H1 (cell line): Measurements from ENCODE around the gene SERPINB11. TPM values are rescaled to one million over a fixed set of nuclear protein-coding genes. Genes with fewer than 3 reads are reported as not detected.

Experiments used
- CTCF ChIA-PET: fragments of 300-600 bp; sonication (Branson Sonifier 250); formaldehyde crosslinking; loops from one replicate; lab custom pipeline; 2021; ENCODE audit not compliant: partially characterized antibody; lab: Charles Lee
- POLR2A ChIA-PET: fragments of 300-600 bp; sonication (Branson Sonifier 250); formaldehyde crosslinking; loops from one replicate; lab custom pipeline; 2021; ENCODE audit warnings: inconsistent platforms; ENCODE audit not compliant: partially characterized antibody; lab: Charles Lee
- DNase-seq, 2 experiments: peaks; one replicate each; pipeline versions ENCODE4 v3.0.0 to v3.0.0-alpha.2; 2010 to 2022; ENCODE audit warnings: low spot score in 2 of 2, low read depth in 1 of 2, mixed read lengths in 1 of 2
- FAIRE-seq: peaks from 2 replicates; lab custom pipeline; 2011; peaks lifted over from hg19 to GRCh38; lab: Jason Lieb, UNC
- H2AFZ ChIP-seq: 2 replicates; pipeline ENCODE4 v1.8.1; 2012; ENCODE audit warnings: low read length, inconsistent platforms
- H2AK5ac ChIP-seq: 2 replicates; pipeline ENCODE4 v1.6.1; 2013; ENCODE audit warnings: low read depth, low read length
- H2BK120ac ChIP-seq: replicated peaks from 2 replicates; pipeline ENCODE3; 2013; ENCODE audit warnings: low read depth, low read length, inconsistent platforms
- H2BK12ac ChIP-seq: 2 replicates; pipeline ENCODE4 v1.6.1; 2013; ENCODE audit warnings: low read depth, low read length
- H2BK15ac ChIP-seq: 2 replicates; pipeline ENCODE4 v1.6.1; 2013; ENCODE audit warnings: low read length
- H2BK20ac ChIP-seq: 2 replicates; pipeline ENCODE4 v1.6.1; 2013; ENCODE audit warnings: low read length
- H2BK5ac ChIP-seq: 2 replicates; pipeline ENCODE4 v1.6.1; 2013; ENCODE audit warnings: low read depth, low read length
- H3K14ac ChIP-seq: 2 replicates; pipeline ENCODE4 v1.6.1; 2013; ENCODE audit warnings: inconsistent platforms; ENCODE audit not compliant: insufficient read length
- H3K18ac ChIP-seq: 2 replicates; pipeline ENCODE4 v1.6.1; 2013; ENCODE audit warnings: low read length; ENCODE audit errors: extremely low read depth
- H3K23ac ChIP-seq: 2 replicates; pipeline ENCODE4 v1.6.1; 2013; ENCODE audit warnings: inconsistent platforms; ENCODE audit not compliant: insufficient read length
- H3K23me2 ChIP-seq: 2 replicates; pipeline ENCODE4 v1.6.1; 2013; ENCODE audit warnings: low read depth, low read length
- H3K27ac ChIP-seq: 2 replicates; pipeline ENCODE4 v1.6.1; 2011; ENCODE audit warnings: low read depth, low read length, inconsistent platforms
- H3K27me3 ChIP-seq, 4 experiments: replicated peaks in 1 of 4; 1 replicate in 1 of 4; 2 replicates in 3 of 4; pipeline versions ENCODE4 v1.6.1 to v1.8.1; 2011 to 2013; ENCODE audit warnings: low read length in 3 of 4, mild to moderate bottlenecking in 3 of 4, inconsistent platforms in 2 of 4, mixed read lengths in 2 of 4, moderate library complexity in 1 of 4; ENCODE audit not compliant: control insufficient read depth in 3 of 4, insufficient read depth in 3 of 4; ENCODE audit errors: extremely low read depth in 1 of 4
- H3K36me3 ChIP-seq, 4 experiments: 2 replicates each; pipeline versions ENCODE4 v1.6.1 to v1.8.1; 2011 to 2013; ENCODE audit warnings: mild to moderate bottlenecking in 4 of 4, low read length in 3 of 4, moderate library complexity in 2 of 4, control low read depth in 1 of 4, inconsistent platforms in 1 of 4; ENCODE audit not compliant: insufficient read depth in 4 of 4, control insufficient read depth in 2 of 4
- H3K4ac ChIP-seq: replicated peaks from 2 replicates; pipeline ENCODE3; 2013; ENCODE audit warnings: low read length, low read depth, mixed read lengths, inconsistent platforms; ENCODE audit not compliant: insufficient read length
- H3K4me1 ChIP-seq, 4 experiments: replicated peaks in 1 of 4; 1 replicate in 1 of 4; 2 replicates in 3 of 4; pipeline versions ENCODE4 v1.6.1 to v1.8.1; 2011 to 2013; ENCODE audit warnings: low read length in 3 of 4, inconsistent platforms in 2 of 4, mixed read lengths in 1 of 4; ENCODE audit not compliant: insufficient read depth in 4 of 4, control insufficient read depth in 3 of 4
- H3K4me2 ChIP-seq, 2 experiments: 2 replicates each; pipeline versions ENCODE4 v1.6.1 to v1.8.1; 2011 to 2013; ENCODE audit warnings: low read depth in 2 of 2, low read length in 2 of 2, control low read depth in 1 of 2, inconsistent platforms in 1 of 2, mild to moderate bottlenecking in 1 of 2; ENCODE audit not compliant: insufficient read depth in 1 of 2
- H3K4me3 ChIP-seq, 4 experiments: fragments of 200-600, 300-600 bp in 1 of 4; sonication (generic), shearing (Covaris generic), sonication (Bioruptor Twin) in 1 of 4; 2 replicates each; pipeline versions ENCODE4 v1.5.1 to v1.8.1; 2011 to 2016; ENCODE audit warnings: low read length in 4 of 4, low read depth in 3 of 4, control low read depth in 2 of 4, inconsistent platforms in 2 of 4, mild to moderate bottlenecking in 2 of 4, mixed read lengths in 1 of 4, moderate library complexity in 1 of 4; ENCODE audit not compliant: insufficient read depth in 2 of 4; ENCODE audit errors: extremely low read depth in 1 of 4
- H3K56ac ChIP-seq: replicated peaks from 2 replicates; pipeline ENCODE3; 2013; ENCODE audit warnings: low read depth, mild to moderate bottlenecking, mixed read lengths, low read length, inconsistent platforms; ENCODE audit not compliant: insufficient read length
- H3K79me1 ChIP-seq: 2 replicates; pipeline ENCODE4 v1.6.1; 2013; ENCODE audit warnings: low read depth, low read length, control low read depth
- H3K79me2 ChIP-seq, 2 experiments: 2 replicates each; pipeline versions ENCODE4 v1.6.1 to v1.8.1; 2012 to 2013; ENCODE audit warnings: low read length in 2 of 2, mild to moderate bottlenecking in 2 of 2, inconsistent platforms in 1 of 2; ENCODE audit not compliant: insufficient read depth in 2 of 2, control insufficient read depth in 1 of 2
- H3K9ac ChIP-seq, 4 experiments: replicated peaks in 1 of 4; 1 replicate in 1 of 4; 2 replicates in 3 of 4; pipeline versions ENCODE4 v1.6.1 to v1.8.1; 2011 to 2013; ENCODE audit warnings: low read depth in 3 of 4, low read length in 3 of 4, control low read depth in 2 of 4, mild to moderate bottlenecking in 2 of 4, moderate library complexity in 2 of 4, inconsistent platforms in 1 of 4; ENCODE audit errors: extremely low read depth in 1 of 4
- H3K9me3 ChIP-seq, 2 experiments: 2 replicates each; pipeline versions ENCODE4 v1.6.1 to v1.8.1; 2012 to 2013; ENCODE audit warnings: mild to moderate bottlenecking in 2 of 2, moderate library complexity in 2 of 2, control low read depth in 1 of 2, inconsistent platforms in 1 of 2, low read depth in 1 of 2, low read length in 1 of 2, mixed read lengths in 1 of 2; ENCODE audit not compliant: insufficient read depth in 2 of 2
- H4K20me1 ChIP-seq, 2 experiments: replicated peaks in 1 of 2; 2 replicates each; pipeline versions ENCODE3 to v1.8.1; 2011 to 2013; ENCODE audit warnings: inconsistent platforms in 2 of 2, low read length in 2 of 2, mild to moderate bottlenecking in 1 of 2; ENCODE audit not compliant: insufficient read depth in 2 of 2, control insufficient read depth in 1 of 2
- H4K5ac ChIP-seq: 2 replicates; pipeline ENCODE4 v1.6.1; 2013; ENCODE audit warnings: low read length, low read depth, mixed read lengths, inconsistent platforms; ENCODE audit not compliant: insufficient read length
- H4K8ac ChIP-seq: 2 replicates; pipeline ENCODE4 v1.8.0; 2013; ENCODE audit warnings: mild to moderate bottlenecking, moderate library complexity, low read length, inconsistent platforms; ENCODE audit not compliant: insufficient read depth; ENCODE audit errors: extremely low read depth
- H4K91ac ChIP-seq: replicated peaks from 2 replicates; pipeline ENCODE3; 2013; ENCODE audit warnings: low read length, mixed read lengths, inconsistent platforms; ENCODE audit not compliant: insufficient read length
- BACH1 ChIP-seq: IDR thresholded peaks from 2 replicates; pipeline ENCODE4 v1.6.1; 2012; ENCODE audit warnings: low read length, improper control_type of control experiment
- CEBPB ChIP-seq: IDR thresholded peaks from 2 replicates; pipeline ENCODE4 v1.6.1; 2012; ENCODE audit warnings: low read depth, low read length
- CREB1 ChIP-seq: IDR thresholded peaks from 2 replicates; pipeline ENCODE4 v1.6.1; 2012; ENCODE audit warnings: inconsistent platforms
- JUN ChIP-seq: IDR thresholded peaks from 2 replicates; pipeline ENCODE4 v1.6.1; 2011; ENCODE audit warnings: low read depth, mild to moderate bottlenecking, improper control_type of control experiment, low read length
- KDM4A ChIP-seq: IDR thresholded peaks from one replicate; pipeline ENCODE4 v1.7.1; 2012; ENCODE audit warnings: low read depth, mild to moderate bottlenecking, moderate library complexity, low read length, inconsistent platforms; ENCODE audit not compliant: severe bottlenecking
- MAFK ChIP-seq: IDR thresholded peaks from 2 replicates; pipeline ENCODE4 v1.6.1; 2012; ENCODE audit warnings: low read depth, mild to moderate bottlenecking, improper control_type of control experiment, low read length
- PHF8 ChIP-seq: fragments of 200-600 bp; sonication (generic); conservative IDR thresholded peaks from 2 replicates; pipeline ENCODE4 v1.7.1; 2012; ENCODE audit warnings: low read depth, mild to moderate bottlenecking, inconsistent platforms, low read length, moderate library complexity
- POLR2A ChIP-seq, 2 experiments: IDR thresholded peaks; 1 replicate in 1 of 2; 2 replicates in 1 of 2; pipeline ENCODE4 v1.6.1; 2011; ENCODE audit warnings: low read depth in 2 of 2, low read length in 2 of 2, mild to moderate bottlenecking in 2 of 2; ENCODE audit errors: control extremely low read depth in 1 of 2
- POU5F1 ChIP-seq: IDR thresholded peaks from 2 replicates; pipeline ENCODE4 v1.6.1; 2011; ENCODE audit warnings: low read depth, mild to moderate bottlenecking, low read length, moderate library complexity
- SP1 ChIP-seq: IDR thresholded peaks from 2 replicates; pipeline ENCODE4 v1.6.1; 2011; ENCODE audit warnings: low read depth, low read length
- SP4 ChIP-seq: IDR thresholded peaks from 2 replicates; pipeline ENCODE4 v1.6.1; 2012; ENCODE audit warnings: low read length, inconsistent platforms
- SRF ChIP-seq: IDR thresholded peaks from 2 replicates; pipeline ENCODE4 v1.6.1; 2011; ENCODE audit warnings: mild to moderate bottlenecking, low read depth, low read length, moderate library complexity
- TAF7 ChIP-seq: optimal IDR thresholded peaks from 2 replicates; pipeline ENCODE3; 2011; ENCODE audit warnings: low read depth, mild to moderate bottlenecking, inconsistent platforms, low read length, moderate library complexity, borderline replicate concordance
- WGBS, 2 experiments: shearing (Covaris generic) in 1 of 2; methylation state at CpG; one replicate each; pipeline versions ENCODE4 v1.1.6 to v1.1.7; 2013 to 2015; ENCODE audit warnings: low lambda C conversion rate in 2 of 2, mixed read lengths in 2 of 2, inconsistent platforms in 1 of 2, low coverage in 1 of 2, missing lambda C conversion rate in 1 of 2; ENCODE audit not compliant: insufficient replicate concordance in 2 of 2, insufficient coverage in 1 of 2, insufficient read length in 1 of 2; ENCODE audit errors: extremely low coverage in 1 of 2, missing lambda C conversion rate in 1 of 2; 5-methylcytosine and 5-hydroxymethylcytosine counted together
- polyA plus RNA-seq, 7 experiments: library from polyadenylated mRNA; depleted of rRNA in 3 of 7; stranded (reverse) in 5 of 7; unstranded in 2 of 7; fragments of >200 nt in 5 of 7; fragments of 200-250 nt in 2 of 7; gene quantifications; 1 replicate in 5 of 7; 2 replicates in 1 of 7; 4 replicates in 1 of 7; pipeline versions ENCODE4 v1.2.1 to v1.2.3, GENCODE V29; 2011 to 2013; ENCODE audit warnings: missing spikeins in 2 of 7, mixed read lengths in 2 of 7
- total RNA-seq: library from RNA; stranded (reverse); fragmentation: NEBNext Ultra II Directional; extraction: Animal tissue kit (Norgen Biotek cat#: 25700); gene quantifications from 2 replicates; pipeline ENCODE4 v1.2.1, GENCODE V29; 2021
- TF ChIP-seq, protein P1 (sequence below): IDR thresholded peaks from 2 replicates; pipeline ENCODE4 v1.6.1; 2012; ENCODE audit warnings: inconsistent platforms

SERPINB11 gene
- total and polyA plus RNA-seq, 2 of the 8 experiments (the other 6 are each of a cell fraction or from before 2014, with no cell fraction given): not detected

DNA sequence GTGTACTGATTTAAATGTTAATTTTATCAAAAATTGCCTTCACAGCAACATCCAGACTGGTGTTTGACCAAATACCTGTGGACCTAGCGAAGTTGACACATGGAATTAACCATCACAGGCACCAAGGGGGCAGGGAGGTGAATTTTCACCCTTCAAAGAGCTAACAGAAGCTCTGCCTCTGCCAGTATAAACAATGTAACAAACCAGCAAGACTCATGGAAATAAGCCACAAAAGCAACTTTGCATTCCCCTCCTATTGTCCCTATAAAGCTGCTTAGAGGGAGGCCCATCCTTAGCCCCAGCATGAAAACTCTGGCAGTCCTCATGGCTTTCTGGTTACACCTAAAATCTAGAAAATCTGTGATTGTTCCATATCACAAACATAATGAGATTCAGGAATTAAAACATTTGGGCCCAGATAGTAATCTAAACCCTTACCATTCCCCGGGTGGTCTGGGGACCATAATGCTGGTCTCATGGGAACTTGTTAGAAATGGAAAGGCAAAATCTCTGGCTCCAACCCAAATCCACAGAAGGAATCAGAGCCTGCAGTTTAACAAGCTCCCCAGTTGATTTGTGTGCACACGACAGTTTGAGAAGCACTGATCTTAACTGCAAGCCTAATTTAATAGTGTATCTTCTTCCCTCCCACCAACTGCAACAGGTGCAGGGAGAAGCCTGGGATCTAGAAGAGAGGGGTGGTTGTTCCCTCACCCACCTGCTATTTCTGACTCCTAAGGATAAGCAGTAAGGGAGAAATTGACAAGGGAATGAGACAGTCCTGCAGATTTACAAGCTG, 23.1 kb downstream of the SERPINB11 start:
- Histone ChIP-seq H3K27ac (no peak overlapping the region), H3K79me1 (no peaks in the 10 kb centered on the region), H4K20me1 (no peaks in the 10 kb centered on the region), H3K9ac (no peak overlapping the region), H3K18ac (no peak overlapping the region), H2AK5ac (no peak overlapping the region), H2BK15ac (no peak overlapping the region), H3K36me3 (no peaks in the 10 kb centered on the region), H2BK5ac (no peak overlapping the region), H3K56ac (no peak overlapping the region), H4K91ac (no peak overlapping the region), H3K4me1 (peaks cover 0 to 4% (median 0%) of the 10 kb centered on the region in 4 experiments; a peak in 1 of 7 replicates), H3K27me3 (no peaks in the 10 kb centered on the region), H3K14ac (no peak overlapping the region), H3K9me3 (no peaks in the 10 kb centered on the region), H4K5ac (no peak overlapping the region), H3K4me2 (no peak overlapping the region; a peak in 1 of 4 replicates), H2BK12ac (no peak overlapping the region), H2BK120ac (no peak overlapping the region), H3K23ac (no peak overlapping the region), H3K79me2 (no peaks in the 10 kb centered on the region), H4K8ac (no peak overlapping the region), H3K4me3 (no peak overlapping the region), H3K4ac (no peak overlapping the region), H3K23me2 (no peaks in the 10 kb centered on the region), H2BK20ac (no peak overlapping the region), H2AFZ (no peak overlapping the region; the same call in 1 of the 2 replicates)
- 63% methylated on average over 3 of the region's 3 CpGs; no CpG with 5 or more reads in 1 of the 2 experiments for WGBS, 2 experiments
- FAIRE-seq: no peak
- ChIA-PET CTCF (interaction anchor here (0.9 to 1.7 kb wide), 3 partner anchors 16 to 208 kb away, joined by 3 to 7 read pairs (median 3); no protein-coding TSS in a partner anchor), POLR2A (no interaction called here)
- DNase-seq: no peak
- no peak for TF ChIP-seq CREB1
- TF ChIP-seq BACH1: no peak
- TF ChIP-seq SP1: no peak
- TF ChIP-seq SRF: no peak
- TF ChIP-seq POLR2A (IDR thresholded peaks at IDR 0.05; ENCODE audit: control extremely low read depth in 1 of 2, low read depth in 2 of 2, low read length in 2 of 2): no peak
- TF ChIP-seq TAF7: no peak
- TF ChIP-seq CEBPB: no peak
- no peak for TF ChIP-seq PHF8
- TF ChIP-seq JUN: no peak
- TF ChIP-seq POU5F1: no peak
- TF ChIP-seq SP4: no peak
- no peak for TF ChIP-seq KDM4A
- TF ChIP-seq, protein P1, sequence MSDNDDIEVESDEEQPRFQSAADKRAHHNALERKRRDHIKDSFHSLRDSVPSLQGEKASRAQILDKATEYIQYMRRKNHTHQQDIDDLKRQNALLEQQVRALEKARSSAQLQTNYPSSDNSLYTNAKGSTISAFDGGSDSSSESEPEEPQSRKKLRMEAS: no peak
- no peak for TF ChIP-seq MAFK
